Measurements from ENCODE around the gene PSMD1.

The PSMD1 gene

DNA sequence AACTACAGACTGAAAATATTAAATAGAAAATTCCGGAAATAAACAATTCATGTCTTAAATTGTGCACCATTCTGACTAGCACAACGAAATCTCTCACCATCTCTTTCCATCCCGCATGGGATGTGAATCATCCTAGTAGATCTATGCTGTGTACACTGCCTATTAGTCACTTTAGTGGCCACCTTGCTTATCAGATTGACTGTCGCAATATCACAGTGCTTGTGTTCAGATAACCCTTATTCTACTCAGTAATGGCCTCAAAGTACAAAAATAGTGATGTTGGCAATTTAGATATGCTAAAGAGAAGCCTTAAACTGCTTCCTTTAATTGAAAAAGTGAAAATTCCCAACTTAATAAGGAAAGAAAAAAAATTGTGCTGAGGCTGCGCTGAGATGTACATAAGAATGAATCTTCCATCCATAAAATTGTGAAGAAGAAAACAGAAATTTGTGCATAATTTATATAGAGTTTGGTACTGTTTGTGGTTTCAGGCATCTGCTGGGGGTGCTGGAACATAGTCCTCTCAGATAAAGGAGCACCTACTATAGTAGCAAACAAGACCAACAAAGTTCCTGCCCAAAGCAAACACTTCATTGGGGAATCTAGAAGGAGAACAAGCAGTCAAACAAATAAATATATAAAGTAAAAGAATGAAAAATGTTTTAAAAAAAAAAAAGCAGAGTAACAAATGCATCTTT lies 12.0 kb downstream of the PSMD1 start:
- Histone ChIP-seq H3K27me3 (ENCODE audit: control insufficient read depth, insufficient read depth, low read length) (no peaks in the 10 kb centered on the region), H3K4me2 (ENCODE audit: low read length) (peak overlapping the region; percentile 29), H3K79me2 (peaks cover 3% of the 10 kb centered on the region), H3K9ac (no peak overlapping the region), H3K4me3 (ENCODE audit: low read depth, low read length) (no peak overlapping the region), H3K4me1 (peaks cover 17% of the 10 kb centered on the region), H3K9me3 (ENCODE audit: control insufficient read depth, low read length) (no peaks in the 10 kb centered on the region), H3K36me3 (ENCODE audit: control insufficient read depth, insufficient read depth, low read length) (no peaks in the 10 kb centered on the region), H3K27ac (peak overlapping the region; percentile 67), H2AFZ (no peak overlapping the region)
- TF ChIP-seq, protein P1, sequence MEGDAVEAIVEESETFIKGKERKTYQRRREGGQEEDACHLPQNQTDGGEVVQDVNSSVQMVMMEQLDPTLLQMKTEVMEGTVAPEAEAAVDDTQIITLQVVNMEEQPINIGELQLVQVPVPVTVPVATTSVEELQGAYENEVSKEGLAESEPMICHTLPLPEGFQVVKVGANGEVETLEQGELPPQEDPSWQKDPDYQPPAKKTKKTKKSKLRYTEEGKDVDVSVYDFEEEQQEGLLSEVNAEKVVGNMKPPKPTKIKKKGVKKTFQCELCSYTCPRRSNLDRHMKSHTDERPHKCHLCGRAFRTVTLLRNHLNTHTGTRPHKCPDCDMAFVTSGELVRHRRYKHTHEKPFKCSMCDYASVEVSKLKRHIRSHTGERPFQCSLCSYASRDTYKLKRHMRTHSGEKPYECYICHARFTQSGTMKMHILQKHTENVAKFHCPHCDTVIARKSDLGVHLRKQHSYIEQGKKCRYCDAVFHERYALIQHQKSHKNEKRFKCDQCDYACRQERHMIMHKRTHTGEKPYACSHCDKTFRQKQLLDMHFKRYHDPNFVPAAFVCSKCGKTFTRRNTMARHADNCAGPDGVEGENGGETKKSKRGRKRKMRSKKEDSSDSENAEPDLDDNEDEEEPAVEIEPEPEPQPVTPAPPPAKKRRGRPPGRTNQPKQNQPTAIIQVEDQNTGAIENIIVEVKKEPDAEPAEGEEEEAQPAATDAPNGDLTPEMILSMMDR (IDR thresholded peaks at IDR 0.05) = no peak

DNA sequence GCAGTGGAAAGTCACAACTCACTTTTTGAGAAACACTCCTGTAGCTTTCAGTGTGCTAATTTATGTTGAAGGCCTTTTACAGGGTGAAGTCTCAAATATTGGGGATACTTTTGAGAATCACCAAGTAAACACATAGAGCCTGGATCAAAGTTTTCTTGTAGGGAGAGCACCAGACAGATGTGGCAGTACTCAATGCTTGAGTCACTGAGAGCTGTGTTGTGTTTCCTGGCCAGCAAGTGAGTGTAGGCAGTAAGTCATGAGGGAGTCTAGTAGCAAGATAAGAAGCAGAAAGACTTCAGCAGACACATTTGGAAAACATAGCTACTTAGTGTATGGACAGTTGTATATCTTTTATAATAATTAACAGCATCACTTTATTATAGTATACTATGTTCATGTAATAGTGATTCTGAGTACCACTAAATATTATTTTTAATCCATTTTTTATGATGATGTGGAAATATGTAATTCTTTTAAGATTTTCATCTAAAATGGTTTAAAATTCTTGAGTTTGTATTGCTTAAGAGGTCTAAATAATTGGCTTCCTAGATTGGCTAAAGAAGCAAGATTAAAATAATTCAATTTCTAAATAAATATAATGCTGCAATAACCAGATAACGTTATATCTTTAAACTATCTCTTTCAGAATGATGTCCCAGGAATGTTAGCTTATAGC lies 12.8 kb downstream of the PSMD1 start:
- Histone ChIP-seq H3K79me2 (no peaks in the 10 kb centered on the region), H3K27ac (no peak overlapping the region), H3K4me2 (ENCODE audit: low read length) (no peak overlapping the region), H3K4me1 (peaks cover 17% of the 10 kb centered on the region), H3K27me3 (ENCODE audit: control insufficient read depth, insufficient read depth, low read length) (no peaks in the 10 kb centered on the region), H3K9me3 (ENCODE audit: control insufficient read depth, low read length) (no peaks in the 10 kb centered on the region), H2AFZ (no peak overlapping the region), H3K9ac (no peak overlapping the region), H3K4me3 (ENCODE audit: low read depth, low read length) (no peak overlapping the region), H3K36me3 (ENCODE audit: control insufficient read depth, insufficient read depth, low read length) (no peaks in the 10 kb centered on the region)
- TF ChIP-seq, protein P1 (IDR thresholded peaks at IDR 0.05) = no peak

DNA sequence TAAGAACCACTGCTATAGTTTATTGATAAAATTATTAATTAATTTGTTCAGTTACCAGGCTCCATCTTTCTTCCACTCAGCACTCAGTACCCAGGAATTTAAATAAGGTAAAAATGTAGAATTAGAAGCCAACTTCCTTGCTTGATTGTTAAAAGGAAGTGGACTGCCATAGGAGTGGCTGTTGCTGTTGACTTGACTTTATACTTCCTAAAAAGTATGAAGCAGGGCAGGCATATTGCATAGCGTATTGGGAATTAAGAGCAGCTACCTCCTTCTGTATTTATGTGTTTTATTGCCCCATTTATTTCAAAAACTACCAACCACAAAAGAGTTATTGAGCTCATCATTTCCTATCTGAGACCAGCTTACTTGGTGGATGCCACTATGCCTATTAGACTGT lies 27.9 kb downstream of the PSMD1 start:
- Histone ChIP-seq H3K79me2 (peaks cover 3% of the 10 kb centered on the region), H3K36me3 (ENCODE audit: control insufficient read depth, insufficient read depth, low read length) (no peaks in the 10 kb centered on the region), H3K9ac (no peak overlapping the region), H3K27ac (no peak overlapping the region), H3K27me3 (ENCODE audit: control insufficient read depth, insufficient read depth, low read length) (no peaks in the 10 kb centered on the region), H3K4me3 (ENCODE audit: low read depth, low read length) (no peak overlapping the region), H2AFZ (no peak overlapping the region), H3K9me3 (ENCODE audit: control insufficient read depth, low read length) (no peaks in the 10 kb centered on the region), H3K4me1 (no peaks in the 10 kb centered on the region), H3K4me2 (ENCODE audit: low read length) (no peak overlapping the region)
- TF ChIP-seq, protein P1 (IDR thresholded peaks at IDR 0.05) = no peak

DNA sequence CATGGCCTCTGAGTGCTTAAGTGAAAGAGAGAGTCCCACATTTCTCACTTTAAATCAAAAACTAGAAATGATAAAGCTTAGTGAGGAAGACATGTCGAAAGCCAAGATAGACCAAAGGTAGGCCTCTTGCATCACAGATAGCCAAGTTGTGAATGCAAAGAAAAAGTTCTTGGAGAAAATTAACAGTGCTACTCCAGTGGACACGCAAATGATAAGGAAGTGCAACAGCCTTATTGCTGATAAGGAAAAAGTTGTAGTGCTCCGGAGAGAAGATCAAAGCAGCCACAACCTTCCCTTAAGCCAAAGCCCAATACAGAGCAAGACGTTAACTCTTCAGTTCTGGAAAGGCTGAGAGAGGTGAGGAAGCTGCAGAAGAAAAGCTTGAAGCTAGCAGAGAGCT lies 32.1 kb downstream of the PSMD1 start:
- Histone ChIP-seq H3K79me2 (peaks cover 11% of the 10 kb centered on the region), H3K27me3 (ENCODE audit: control insufficient read depth, insufficient read depth, low read length) (no peaks in the 10 kb centered on the region), H3K9ac (no peak overlapping the region), H3K36me3 (ENCODE audit: control insufficient read depth, insufficient read depth, low read length) (no peaks in the 10 kb centered on the region), H3K4me2 (ENCODE audit: low read length) (no peak overlapping the region), H3K9me3 (ENCODE audit: control insufficient read depth, low read length) (no peaks in the 10 kb centered on the region), H3K27ac (no peak overlapping the region), H2AFZ (no peak overlapping the region), H3K4me3 (ENCODE audit: low read depth, low read length) (no peak overlapping the region), H3K4me1 (no peaks in the 10 kb centered on the region)
- TF ChIP-seq, protein P1 (IDR thresholded peaks at IDR 0.05) = no peak

Data from parathyroid adenoma (tissue), 2 donors.